HL-60/S4 treated with phorbol 12-myristate 13-acetate at 8.2 ng/mL for 4 days and 3 days (cell line): ENCODE data around the gene PPIL4.

Source experiments
- in situ Hi-C: fragments of 300-500 bp; cut with MboI; formaldehyde crosslinking; loops from 2 replicates; pipeline ENCODE4 v1.15.0; 2022; ENCODE audit warnings: low sequenced_read_pairs

Gene PPIL4, protein sequence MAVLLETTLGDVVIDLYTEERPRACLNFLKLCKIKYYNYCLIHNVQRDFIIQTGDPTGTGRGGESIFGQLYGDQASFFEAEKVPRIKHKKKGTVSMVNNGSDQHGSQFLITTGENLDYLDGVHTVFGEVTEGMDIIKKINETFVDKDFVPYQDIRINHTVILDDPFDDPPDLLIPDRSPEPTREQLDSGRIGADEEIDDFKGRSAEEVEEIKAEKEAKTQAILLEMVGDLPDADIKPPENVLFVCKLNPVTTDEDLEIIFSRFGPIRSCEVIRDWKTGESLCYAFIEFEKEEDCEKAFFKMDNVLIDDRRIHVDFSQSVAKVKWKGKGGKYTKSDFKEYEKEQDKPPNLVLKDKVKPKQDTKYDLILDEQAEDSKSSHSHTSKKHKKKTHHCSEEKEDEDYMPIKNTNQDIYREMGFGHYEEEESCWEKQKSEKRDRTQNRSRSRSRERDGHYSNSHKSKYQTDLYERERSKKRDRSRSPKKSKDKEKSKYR

DNA sequence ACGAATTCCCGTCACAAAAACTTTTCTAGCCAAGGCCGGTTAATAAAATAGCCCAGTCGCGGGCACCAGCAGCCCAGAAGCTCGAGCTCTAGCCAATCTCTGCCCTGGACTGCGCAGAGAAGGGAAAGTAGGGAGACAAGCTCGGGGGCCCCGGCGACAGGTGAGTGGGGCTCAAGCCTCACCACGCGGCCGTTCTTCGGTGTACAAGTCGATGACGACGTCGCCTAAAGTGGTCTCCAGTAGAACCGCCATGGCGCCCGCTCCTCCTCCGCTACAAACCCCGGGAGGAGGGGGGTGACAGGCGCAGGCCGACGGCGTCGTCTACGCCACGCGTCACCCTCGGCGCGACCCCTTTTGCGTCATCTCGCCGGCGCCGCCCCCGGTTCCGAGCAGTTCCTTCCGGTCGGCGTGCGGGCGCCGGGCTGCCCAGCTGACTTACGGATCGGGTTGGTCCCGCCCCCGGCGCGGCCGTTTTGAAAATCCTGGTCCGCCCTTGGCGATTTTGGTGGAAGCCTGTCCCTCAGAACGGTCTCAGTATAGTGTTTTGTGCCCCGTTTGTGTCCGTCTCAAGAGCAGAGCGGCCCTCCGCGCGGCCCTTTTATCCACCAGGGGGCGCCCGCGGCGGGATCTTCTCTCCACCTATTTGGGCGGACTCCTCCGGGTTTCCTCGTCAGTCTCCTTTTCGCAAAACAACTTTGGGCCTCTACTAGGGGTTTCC, at the start of gene PPIL4:
TSS of gene PPIL4 (minus strand) at position 290 of the 718 bp plus-strand sequence. CDS start at position 252, 38 bp downstream.
- in situ Hi-C loops, result no loop called here

DNA sequence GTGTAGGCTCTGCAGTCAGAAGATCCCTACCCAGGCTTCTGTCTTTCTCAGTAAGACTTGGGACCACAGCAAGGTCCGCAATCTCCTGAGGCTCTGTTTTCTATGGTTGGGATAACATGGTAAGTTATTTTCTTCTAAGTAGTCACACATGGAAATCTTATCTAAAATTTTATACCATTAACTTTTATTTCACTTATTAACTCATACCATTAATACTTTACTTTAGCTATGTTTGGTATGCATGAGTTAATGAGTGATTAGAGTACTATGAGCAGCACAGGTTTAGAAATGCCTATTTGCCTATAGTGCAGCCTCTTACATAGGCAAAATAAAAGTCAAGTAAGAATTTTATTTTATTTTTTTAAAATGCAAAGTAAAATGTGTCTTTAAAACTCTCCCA, 47.6 kb upstream of the PPIL4 start:
- in situ Hi-C loops, result no loop called here

DNA sequence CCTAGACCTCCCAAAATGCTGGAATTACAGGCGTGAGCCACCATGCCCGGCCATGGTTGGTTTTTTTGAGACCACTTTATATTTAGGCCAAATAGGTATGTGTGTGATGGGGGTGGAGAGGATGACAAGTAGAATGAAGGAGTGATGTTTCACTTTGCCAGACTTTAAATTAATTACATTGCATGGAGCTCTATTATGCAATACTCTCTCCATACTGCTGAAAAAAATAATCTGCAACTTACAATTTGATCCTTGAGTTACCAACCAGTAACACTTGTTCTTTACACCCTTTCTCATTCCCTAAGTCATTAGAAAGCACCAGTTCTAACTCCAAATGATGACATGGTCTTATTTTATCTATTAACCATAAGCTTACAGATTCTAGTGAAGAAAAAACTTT, 47.1 kb upstream of the PPIL4 start:
- in situ Hi-C loops, result no loop called here

DNA sequence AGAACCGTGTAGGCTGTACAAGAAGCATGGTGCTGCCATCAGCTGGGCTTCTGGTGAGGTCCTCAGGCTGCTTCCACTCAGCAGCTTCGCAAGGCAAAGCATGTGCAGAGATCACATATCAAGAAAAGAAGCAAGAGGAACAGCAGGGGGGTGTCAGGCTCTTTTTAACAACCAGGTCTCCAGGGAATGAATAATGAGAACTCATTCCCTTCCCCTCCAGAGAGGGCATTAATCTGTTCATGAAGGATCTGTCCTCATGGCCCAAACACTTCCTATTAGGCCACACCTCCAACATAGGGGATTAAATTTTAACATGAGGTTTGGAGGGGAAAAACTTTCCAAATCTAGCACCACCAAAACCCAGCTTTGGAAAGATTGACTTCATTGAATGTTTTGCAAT, 40.3 kb upstream of the PPIL4 start:
- in situ Hi-C loops, result no loop called here

DNA sequence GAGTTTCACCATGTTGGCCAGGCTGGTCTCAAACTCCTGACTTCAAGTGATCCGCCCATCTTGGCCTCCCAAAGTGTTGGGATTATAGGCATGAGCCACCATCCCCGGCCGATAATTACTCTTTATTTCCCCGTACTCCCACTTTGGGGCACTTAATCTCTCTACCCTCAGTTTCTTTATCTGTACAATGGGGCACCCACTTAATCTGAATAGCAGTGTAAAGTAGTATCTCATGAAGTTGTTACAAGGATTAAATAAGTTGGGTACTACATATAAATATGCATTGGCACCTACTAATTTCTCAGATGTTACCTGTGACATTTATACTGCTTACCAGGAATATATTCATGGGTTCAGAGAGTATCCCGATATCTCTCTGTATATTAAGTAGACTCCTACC, 35.5 kb upstream of the PPIL4 start:
- in situ Hi-C loops, result no loop called here

DNA sequence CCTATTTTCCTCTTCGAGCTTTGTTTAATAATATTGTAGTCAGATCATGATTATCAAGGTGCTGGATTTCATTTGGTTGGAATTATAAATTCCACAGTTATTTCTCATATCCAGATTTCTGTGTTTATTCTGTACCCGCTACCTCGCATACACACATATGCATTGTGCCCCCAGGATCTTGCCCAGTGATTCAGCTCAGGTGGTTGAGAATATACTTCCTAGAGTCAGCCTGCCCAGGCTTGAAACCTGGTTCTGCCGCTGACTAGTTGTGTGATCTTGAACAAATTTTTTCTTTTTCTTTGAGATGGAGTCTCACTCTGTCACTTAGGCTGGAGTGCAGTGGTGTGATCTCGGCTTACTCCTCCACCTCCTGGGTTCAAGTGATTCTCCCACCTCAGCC, 35.0 kb upstream of the PPIL4 start:
- in situ Hi-C loops, result no loop called here

DNA sequence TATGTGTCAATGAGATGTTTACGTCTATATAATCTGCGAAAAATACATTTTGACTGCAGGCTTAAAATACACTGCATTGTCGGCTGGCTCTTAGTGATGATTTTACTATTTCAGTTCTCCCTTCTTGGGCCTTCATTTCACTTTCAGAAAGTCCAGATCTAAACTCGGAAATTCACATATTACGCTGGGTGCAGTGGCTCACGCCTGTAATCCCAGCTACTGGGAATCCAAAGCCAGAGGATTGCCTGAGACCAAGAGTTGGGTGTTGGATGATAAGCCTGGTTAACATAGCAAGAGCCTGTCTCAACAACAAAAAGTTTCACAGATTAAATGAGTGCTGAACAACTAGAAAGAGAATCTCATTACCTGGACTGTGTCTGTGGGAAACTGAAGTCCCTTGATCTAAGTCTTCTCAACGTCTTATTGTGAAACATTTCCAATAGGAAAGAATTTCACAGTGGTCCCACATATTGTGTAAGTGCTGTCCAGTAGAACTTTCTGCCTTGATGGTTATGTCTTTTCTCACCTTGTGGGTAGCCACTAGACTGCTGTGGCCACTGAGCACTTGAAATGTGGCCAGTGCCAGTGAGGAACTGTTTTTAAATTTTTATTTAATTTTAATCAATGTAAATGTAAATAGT, 22.2 kb upstream of the PPIL4 start:
- in situ Hi-C loops, result no loop called here

DNA sequence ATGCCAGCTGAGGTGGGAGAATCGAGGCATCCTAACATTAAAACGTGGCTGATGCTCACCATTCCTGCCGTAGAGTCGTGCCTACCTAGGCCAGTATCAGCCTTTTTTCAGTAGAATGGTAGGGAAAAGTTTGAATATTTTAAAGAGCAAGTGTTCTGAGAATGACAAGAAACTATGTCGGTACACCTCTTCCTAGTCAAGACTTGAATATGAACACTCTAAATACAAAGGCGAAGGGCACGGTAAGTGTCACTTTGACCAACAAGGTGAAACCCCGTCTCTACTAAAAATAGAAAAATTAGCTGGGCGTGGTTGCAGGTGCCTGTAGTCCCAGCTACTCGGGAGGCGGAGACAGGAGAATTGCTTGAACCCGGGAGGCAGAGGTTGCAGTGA, 21.3 kb upstream of the PPIL4 start:
- in situ Hi-C loops, result no loop called here

DNA sequence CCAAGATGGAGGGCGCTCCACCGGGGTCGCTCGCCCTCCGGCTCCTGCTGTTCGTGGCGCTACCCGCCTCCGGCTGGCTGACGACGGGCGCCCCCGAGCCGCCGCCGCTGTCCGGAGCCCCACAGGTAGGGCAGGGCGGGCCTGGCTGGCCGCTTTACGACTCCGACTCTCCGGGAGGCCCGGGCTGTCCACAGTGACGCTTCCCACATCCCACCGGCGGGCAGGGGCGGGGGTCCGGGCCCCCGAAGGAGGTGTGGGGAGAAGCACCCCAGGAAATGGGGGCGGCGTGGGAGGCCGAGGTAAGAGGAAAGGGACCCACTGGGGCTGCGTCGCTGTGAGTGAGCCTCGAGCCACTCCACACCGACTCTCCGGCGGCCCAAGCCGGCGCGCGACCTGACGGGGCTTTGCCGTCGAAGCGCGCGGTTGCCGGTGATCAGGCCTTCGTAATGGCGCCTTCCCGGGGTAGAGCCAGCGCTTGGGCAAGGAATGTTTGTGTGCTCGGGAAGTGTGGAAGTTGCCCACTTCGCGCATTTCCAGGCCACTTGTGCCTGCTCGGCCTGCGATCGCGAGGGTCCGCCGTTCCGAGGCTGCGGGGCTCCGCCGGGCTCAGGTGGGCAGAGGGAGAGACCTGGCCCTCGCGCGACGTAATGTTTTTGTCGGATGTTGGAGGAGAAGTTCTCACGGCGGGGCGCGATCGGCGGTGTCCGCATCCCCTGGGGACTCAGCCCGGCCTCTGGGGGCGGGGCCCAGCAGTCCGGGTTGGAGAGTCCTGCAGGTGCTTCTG, 20.8 kb upstream of the PPIL4 start:
- in situ Hi-C loops, result no loop called here

DNA sequence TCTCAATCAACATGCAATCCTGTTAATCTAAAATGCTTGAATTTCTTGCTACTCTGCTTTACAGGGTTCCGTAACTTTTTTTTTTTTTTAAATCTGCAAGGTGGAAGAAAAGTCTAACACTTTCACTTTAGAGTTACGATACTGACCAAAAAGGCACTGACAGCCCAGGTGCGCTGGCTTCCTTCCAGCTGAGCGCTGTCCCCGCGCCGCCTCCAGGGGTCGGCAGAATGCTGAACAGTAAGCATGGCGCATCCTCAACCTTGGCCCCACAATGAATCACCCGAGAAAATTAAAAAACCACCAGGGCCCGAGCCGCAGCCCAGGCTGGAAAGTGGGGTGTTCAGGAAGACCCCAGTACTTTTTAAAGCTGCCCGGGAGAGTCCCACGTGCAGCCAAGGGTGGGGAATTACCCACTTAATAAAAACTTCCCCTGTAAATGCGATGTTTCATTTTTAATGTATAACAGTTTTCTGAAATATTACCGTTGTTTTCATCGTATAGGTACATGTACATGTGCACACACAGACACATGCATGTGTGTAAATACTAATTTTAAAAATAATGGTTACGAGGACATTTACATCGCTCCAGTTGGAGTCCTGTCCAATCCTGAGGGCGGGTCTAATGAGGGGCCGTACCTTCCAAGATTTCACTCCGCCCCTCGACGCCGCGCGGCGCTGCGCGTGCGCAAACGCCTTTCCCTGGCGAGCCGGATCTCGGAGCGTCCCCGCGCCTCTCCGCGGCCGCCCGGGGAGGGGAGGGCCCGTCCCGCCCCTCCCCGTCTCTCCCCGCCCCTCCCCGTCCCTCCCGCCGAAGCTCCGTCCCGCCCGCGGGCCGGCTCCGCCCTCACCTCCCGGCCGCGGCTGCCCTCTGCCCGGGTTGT, 19.9 kb upstream of the PPIL4 start, which contains the start of gene GINM1:
TSS of gene GINM1 (plus strand) at position 849 of the 883 bp plus-strand sequence. CDS start 40 bp downstream, outside the sequence.
- in situ Hi-C loops, result no loop called here

DNA sequence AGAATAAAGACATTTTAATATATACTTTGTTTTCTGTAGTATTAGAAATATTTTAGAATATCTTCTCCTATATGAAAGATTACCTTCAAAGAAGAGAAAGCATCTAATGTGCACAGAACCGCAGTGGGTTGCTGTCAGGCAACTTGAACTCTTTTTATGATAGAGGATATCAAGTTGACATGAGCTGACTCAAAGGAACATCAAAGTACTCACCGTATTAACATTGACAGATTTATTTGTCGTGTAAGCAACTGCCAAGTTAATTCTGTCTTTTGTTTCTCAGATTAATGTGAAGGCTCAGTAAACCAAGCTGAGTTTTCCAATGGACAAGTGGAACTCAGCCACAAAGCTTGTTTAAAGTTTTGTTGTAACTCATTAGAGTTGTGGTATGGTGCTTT, 18.1 kb upstream of the PPIL4 start:
- in situ Hi-C loops, result no loop called here

DNA sequence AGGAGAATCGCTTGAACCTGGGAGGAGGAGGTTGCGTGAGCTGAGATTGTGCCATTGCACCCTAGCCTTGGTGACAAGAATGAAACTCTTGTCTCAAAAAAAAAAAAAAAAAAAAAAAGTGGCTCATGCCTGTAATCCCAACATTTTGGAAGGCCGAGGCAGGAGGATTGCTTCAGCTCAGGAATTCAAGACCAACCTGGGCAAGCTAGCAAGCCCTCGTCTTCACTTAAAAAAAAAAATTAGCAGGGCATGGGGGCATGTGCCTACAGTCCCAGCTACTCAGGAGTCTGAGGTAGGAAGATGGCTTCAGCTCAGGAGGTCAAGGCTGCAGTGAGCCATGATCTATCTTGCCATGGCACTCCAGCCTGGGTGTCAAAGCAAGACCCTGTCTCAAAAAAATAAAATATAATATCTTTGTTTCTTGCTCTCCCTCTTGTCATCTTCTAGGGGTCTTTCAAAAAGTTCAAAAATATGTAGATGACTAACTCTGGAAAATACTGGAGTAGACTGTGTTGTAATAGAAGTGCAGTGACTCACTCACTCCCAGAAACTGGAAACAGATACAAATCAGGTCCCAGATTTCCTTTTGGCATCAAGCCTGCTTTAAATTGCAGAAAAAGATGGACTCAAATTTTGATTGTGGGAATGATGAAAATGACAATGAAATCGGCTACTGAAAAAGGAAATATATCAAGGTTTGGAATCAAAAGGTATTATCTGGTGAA, 17.5 kb upstream of the PPIL4 start:
- in situ Hi-C loops, result no loop called here

DNA sequence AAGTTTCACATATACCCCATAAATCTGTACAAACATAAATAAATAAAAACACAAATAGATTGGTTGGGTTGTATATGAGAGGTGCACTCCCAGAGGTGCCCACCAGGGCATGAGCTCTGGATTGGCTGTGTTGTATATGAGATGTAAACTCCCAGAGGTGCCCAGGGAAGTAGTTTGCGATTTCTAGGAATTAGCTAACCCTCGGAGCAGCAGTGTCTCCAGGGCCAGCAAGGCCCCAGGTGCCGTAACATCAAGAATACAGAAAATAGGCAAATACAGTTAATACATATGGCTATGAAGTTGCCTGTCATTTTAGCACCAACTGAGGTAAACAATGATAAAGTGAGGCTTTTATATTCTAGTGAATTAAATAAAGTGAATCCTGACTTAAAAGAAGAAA, 14.9 kb upstream of the PPIL4 start:
- in situ Hi-C loops, result no loop called here

DNA sequence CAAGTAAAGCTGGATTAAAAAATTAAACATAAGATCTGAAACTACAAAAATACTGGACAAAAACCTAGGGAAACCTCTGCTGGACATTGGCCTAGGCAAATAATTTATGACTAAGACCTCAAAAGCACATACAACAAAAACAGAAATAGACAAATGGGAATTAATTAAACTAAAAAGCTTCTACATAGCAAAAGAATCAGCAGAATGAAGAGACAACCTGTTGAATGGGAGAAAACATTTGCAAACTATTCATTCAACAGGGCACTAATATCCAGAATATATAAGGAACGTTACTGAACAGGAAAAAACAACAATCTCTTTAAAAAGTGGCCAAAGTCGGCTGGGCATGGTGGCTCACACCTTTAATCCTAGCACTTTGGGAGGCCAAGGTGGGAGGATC, 13.5 kb upstream of the PPIL4 start:
- in situ Hi-C loops, result no loop called here

DNA sequence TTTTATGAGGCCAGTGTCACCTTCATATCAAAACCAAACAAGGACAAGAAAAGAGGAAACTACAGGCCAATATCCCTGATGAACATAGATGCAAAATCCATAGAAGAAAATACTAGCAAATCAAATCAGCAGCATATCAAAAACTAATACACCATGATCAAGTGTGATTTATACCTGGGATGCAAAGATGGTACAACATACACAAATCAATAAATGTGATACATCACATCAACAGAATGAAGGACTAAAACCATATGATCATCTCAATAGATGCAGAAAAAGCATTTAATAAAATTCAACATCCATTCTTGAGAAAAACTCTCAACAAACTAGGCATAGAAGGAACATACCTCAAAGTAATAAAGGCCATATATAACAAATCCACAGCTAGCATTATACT, 12.2 kb upstream of the PPIL4 start:
- in situ Hi-C loops, result no loop called here

DNA sequence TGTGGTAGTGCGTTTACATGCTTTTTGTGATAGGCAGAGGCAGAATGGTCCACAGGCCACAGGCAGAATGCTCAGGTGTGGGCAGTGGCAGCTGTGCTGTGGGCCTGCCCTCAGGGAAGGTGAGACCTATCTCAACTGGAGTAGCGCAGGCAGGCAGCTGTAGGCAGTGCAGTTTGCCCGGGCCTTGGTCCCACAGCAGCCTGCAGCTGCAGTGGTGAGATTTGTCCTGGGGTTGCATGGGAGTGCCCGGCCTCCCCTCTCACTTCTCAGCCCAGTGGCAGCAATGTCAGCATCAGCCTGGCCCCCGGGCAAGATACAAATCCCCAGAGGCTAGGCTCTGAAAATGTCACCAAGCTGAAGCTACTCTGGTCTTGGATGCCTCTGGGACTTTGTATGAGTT, 6.1 kb upstream of the PPIL4 start:
- in situ Hi-C loops, result no loop called here

DNA sequence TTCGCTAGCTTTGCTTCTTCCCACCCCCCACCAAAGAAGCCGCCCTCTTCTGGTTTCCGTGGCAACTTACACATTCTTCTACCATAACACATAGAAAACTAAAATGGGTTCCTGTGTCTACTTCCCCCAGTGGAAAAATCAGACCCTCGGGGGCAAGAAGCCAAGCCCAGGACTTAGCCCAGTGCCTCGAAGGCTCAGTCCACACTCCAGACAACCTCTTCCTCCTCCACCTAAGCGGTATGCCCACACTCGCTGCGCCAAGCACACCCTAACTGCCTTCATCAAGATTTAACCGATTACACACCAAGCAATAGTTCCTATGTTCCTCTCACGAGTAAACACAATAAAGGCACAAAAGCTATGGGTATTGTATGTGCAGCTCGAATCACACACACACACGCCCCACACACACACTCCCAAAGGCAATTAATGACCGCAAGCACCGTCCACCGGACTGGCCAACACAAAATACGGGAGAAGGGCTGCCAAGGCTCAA, 537 bp downstream of the PPIL4 start:
- in situ Hi-C loops, result no loop called here

DNA sequence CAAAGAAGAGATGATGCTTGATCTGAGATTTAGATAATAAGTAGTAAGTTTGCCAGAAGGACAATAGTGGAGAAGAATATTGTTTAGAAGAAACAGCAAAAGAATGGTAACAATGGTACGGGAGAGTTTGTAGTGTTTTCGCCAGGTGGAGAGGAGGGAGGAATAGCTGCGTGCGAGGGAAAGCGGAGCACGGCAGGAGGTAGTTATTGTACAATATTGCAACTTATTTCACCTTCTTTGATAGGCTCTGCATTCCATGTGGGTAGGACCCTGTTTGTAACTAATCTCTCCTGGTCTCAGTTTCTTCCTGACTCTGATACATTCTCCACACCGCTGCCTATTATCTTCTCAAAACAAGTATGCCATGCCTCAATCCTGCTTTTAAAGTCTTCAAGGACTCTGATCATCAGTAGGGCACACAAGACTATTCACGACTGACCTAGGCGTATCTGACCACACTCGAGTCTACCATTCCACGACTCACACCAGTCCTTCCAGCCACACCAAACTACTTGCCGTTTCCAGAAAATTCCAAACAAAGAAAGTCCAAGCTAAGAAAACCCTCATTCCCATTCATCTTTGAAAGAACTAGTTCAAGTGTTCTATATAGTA, 1.1 kb downstream of the PPIL4 start:
- in situ Hi-C loops, result no loop called here

DNA sequence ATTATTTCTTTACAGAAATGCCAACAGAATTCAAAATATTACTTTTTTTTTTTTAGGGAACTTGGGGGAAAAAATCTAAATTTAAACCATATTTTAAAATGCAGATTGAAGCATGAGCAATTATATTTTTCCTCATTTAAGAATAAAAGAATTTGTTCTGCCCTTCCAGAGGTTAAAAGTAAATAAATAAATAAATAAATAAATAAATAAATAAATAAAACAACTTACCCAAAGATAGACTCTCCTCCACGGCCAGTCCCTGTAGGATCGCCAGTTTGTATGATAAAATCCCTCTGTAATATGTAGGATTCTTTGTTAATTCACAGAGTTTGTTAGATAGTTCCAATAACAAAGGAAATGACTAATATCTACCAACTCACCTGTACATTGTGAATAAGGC, 4.7 kb downstream of the PPIL4 start:
- in situ Hi-C loops, result no loop called here
